Measurements from ENCODE around the gene TRPM6. TPM values are rescaled to one million over a fixed set of nuclear protein-coding genes. Genes with fewer than 3 reads are reported as not detected.
A peak's percentile ranks its signal among the peaks of the same experiment; 100 is the strongest.

TRPM6 gene
- total and polyA plus RNA-seq, 4 donors, result 0.13 to 3.6 (median 1.5) TPM

- ATAC-seq (ENCODE audit: low FRiP score), result no peak
- no peak for DNase-seq
- no peaks in the 10 kb centered on the region for H3K36me3 ChIP-seq (ENCODE audit: control insufficient read depth in 1 of 2, insufficient read depth in 2 of 2, low read length in 1 of 2)
- H3K4me3 ChIP-seq (ENCODE audit: low read length in 2 of 2), result no peak overlapping the region
- no peaks in the 10 kb centered on the region for H3K9me3 ChIP-seq (ENCODE audit: control insufficient read depth, low read length)
- 56 to 67% methylated on average over 7 of the region's 7 CpGs for WGBS, 2 donors
- intact Hi-C loops (cut with DNase I), result no loop called here
- H3K4me1 ChIP-seq (ENCODE audit: control insufficient read depth in 1 of 2, insufficient read depth in 2 of 2, low read length in 2 of 2), result no peaks in the 10 kb centered on the region
- no peak overlapping the region for H3K27ac ChIP-seq (ENCODE audit: low read depth in 1 of 2, low read length in 2 of 2)
- H3K27me3 ChIP-seq (ENCODE audit: control insufficient read depth in 1 of 2, insufficient read depth in 2 of 2, low read length in 1 of 2), result no peaks in the 10 kb centered on the region
Observed at GRCh38 chr9:74728176-74728575, 159.5 kb downstream of the TRPM6 start.

- no peak for DNase-seq
- Histone ChIP-seq H3K36me3 (ENCODE audit: control insufficient read depth in 1 of 2, insufficient read depth in 2 of 2, low read length in 1 of 2) (no peaks in the 10 kb centered on the region), H3K9me3 (ENCODE audit: control insufficient read depth, low read length) (no peaks in the 10 kb centered on the region), H3K27me3 (ENCODE audit: control insufficient read depth in 1 of 2, insufficient read depth in 2 of 2, low read length in 1 of 2) (no peaks in the 10 kb centered on the region), H3K27ac (ENCODE audit: low read depth in 1 of 2, low read length in 2 of 2) (no peak overlapping the region), H3K4me1 (ENCODE audit: control insufficient read depth in 1 of 2, insufficient read depth in 2 of 2, low read length in 2 of 2) (no peaks in the 10 kb centered on the region), H3K4me3 (ENCODE audit: low read length in 2 of 2) (no peak overlapping the region)
- intact Hi-C loops (cut with DNase I), result no loop called here
- ATAC-seq (ENCODE audit: low FRiP score), result no peak
- WGBS, 2 donors, result 92 to 96% methylated on average over 3 of the region's 3 CpGs
Observed at GRCh38 chr9:74726581-74726980, 161.1 kb downstream of the TRPM6 start.

- no peaks in the 10 kb centered on the region for H3K36me3 ChIP-seq (ENCODE audit: control insufficient read depth in 1 of 2, insufficient read depth in 2 of 2, low read length in 1 of 2)
- no peaks in the 10 kb centered on the region for H3K27me3 ChIP-seq (ENCODE audit: control insufficient read depth in 1 of 2, insufficient read depth in 2 of 2, low read length in 1 of 2)
- H3K4me1 ChIP-seq (ENCODE audit: control insufficient read depth in 1 of 2, insufficient read depth in 2 of 2, low read length in 2 of 2), result no peaks in the 10 kb centered on the region
- no peak overlapping the region for H3K27ac ChIP-seq (ENCODE audit: low read depth in 1 of 2, low read length in 2 of 2)
- ATAC-seq (ENCODE audit: low FRiP score) (no peak), DNase-seq (no peak)
- intact Hi-C loops (cut with DNase I), result no loop called here
- H3K4me3 ChIP-seq (ENCODE audit: low read length in 2 of 2), result no peak overlapping the region
- no peaks in the 10 kb centered on the region for H3K9me3 ChIP-seq (ENCODE audit: control insufficient read depth, low read length)
- 64 to 74% methylated on average over 5 of the region's 5 CpGs for WGBS, 2 donors
Observed at GRCh38 chr9:74724317-74724716, 163.4 kb downstream of the TRPM6 start.

DNA sequence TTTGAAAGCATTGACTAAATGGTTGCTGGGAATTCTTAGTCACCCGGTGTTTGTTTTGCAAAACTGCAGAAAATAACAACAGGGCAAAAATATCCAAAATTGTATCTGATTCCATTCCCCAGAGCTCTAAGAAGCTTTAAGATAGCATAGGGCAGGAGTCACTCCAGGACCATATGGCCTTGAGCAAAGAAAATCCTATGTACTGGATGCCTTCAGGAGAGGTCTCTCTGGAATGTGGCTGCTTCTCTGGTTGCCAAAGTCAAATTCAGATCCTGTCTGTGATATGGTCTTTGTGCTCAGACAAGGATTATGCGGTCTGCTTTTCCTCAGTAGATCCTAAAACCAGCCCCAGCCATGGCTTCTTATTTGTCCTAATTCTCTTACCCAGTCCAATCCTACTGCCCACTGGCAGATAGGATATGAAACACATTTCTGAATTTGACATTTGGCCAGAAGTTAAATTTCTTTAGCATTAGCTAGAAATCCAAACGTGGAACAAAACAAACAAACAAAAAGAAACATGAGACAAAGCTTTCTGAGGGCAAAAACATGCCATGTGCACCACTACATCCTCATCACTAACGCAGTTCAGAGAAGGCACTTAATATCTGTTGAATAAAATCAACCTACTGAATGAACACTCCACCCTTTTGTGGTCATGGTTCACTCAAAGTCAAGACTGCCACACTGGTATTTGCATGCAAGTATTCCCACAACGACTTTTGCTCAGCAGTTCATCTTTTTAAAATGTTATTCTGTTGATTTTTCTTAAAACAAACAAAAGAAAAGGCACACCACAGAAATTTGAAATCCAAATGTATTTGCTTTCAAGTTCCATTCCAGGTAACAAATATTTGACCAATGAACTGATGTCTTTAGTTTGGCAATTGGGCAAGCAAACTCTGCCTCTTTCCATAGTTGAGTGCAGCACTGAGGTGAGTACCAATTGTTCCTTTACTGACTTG lies 165.7 kb downstream of the TRPM6 start:
- WGBS, 2 donors, result 44 to 50% methylated on average over 5 of the region's 5 CpGs
- Histone ChIP-seq H3K4me3 (ENCODE audit: low read length in 2 of 2) (no peak overlapping the region), H3K27ac (ENCODE audit: low read depth in 1 of 2, low read length in 2 of 2) (peak overlapping the region in 1 of 2 donors; percentile 3), H3K36me3 (ENCODE audit: control insufficient read depth in 1 of 2, insufficient read depth in 2 of 2, low read length in 1 of 2) (no peaks in the 10 kb centered on the region), H3K9me3 (ENCODE audit: control insufficient read depth, low read length) (no peaks in the 10 kb centered on the region), H3K4me1 (ENCODE audit: control insufficient read depth in 1 of 2, insufficient read depth in 2 of 2, low read length in 2 of 2) (no peaks in the 10 kb centered on the region), H3K27me3 (ENCODE audit: control insufficient read depth in 1 of 2, insufficient read depth in 2 of 2, low read length in 1 of 2) (no peaks in the 10 kb centered on the region)
- no peak for DNase-seq
- ATAC-seq (ENCODE audit: low FRiP score), result no peak
- intact Hi-C loops (cut with DNase I), result no loop called here

GRCh38 chr9:74719306-74719705 lies 168.4 kb downstream of the TRPM6 start:
- WGBS, 2 donors, result 59 to 83% methylated on average over 1 of the region's 1 CpG
- no peak for DNase-seq

GRCh38 chr9:74718709-74719108 lies 169.0 kb downstream of the TRPM6 start:
- intact Hi-C loops (cut with DNase I), result no loop called here
- Histone ChIP-seq H3K4me3 (ENCODE audit: low read length in 2 of 2) (no peak overlapping the region), H3K36me3 (ENCODE audit: control insufficient read depth in 1 of 2, insufficient read depth in 2 of 2, low read length in 1 of 2) (no peaks in the 10 kb centered on the region), H3K9me3 (ENCODE audit: control insufficient read depth, low read length) (no peaks in the 10 kb centered on the region), H3K27ac (ENCODE audit: low read depth in 1 of 2, low read length in 2 of 2) (no peak overlapping the region), H3K4me1 (ENCODE audit: control insufficient read depth in 1 of 2, insufficient read depth in 2 of 2, low read length in 2 of 2) (no peaks in the 10 kb centered on the region), H3K27me3 (ENCODE audit: control insufficient read depth in 1 of 2, insufficient read depth in 2 of 2, low read length in 1 of 2) (no peaks in the 10 kb centered on the region)
- DNase-seq, result no peak
- WGBS, 2 donors, result 96 to 99% methylated on average over 2 of the region's 2 CpGs
- no peak for ATAC-seq (ENCODE audit: low FRiP score)

More at GRCh38 chr9:74719306-74719705, 168.4 kb downstream of the TRPM6 start:
- H3K4me1 ChIP-seq (ENCODE audit: control insufficient read depth in 1 of 2, insufficient read depth in 2 of 2, low read length in 2 of 2), result no peaks in the 10 kb centered on the region
- no peak overlapping the region for H3K27ac ChIP-seq (ENCODE audit: low read depth in 1 of 2, low read length in 2 of 2)
- H3K4me3 ChIP-seq (ENCODE audit: low read length in 2 of 2), result no peak overlapping the region
- intact Hi-C loops (cut with DNase I), result no loop called here
- ATAC-seq (ENCODE audit: low FRiP score), result no peak
- H3K27me3 ChIP-seq (ENCODE audit: control insufficient read depth in 1 of 2, insufficient read depth in 2 of 2, low read length in 1 of 2), result no peaks in the 10 kb centered on the region
- no peaks in the 10 kb centered on the region for H3K9me3 ChIP-seq (ENCODE audit: control insufficient read depth, low read length)
- H3K36me3 ChIP-seq (ENCODE audit: control insufficient read depth in 1 of 2, insufficient read depth in 2 of 2, low read length in 1 of 2), result no peaks in the 10 kb centered on the region

DNA sequence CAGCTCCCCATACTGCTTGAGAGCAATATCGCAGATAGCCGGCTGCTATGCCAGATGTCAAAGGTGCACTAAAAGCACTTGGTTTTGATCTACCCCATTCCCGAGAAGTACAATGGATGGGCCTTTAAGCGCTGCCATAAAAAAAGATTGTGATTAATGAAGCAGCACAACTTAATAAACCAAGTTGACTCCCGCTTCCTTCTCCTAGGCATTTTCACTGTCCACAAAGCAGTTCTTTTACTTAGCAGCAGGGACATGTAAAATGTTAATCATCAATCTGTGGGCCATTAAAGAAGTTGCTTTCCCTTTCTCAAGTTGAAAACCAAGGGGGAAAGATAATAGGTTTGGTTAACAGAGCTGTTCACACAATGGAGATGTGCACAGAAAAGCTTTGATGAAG lies 176.4 kb downstream of the TRPM6 start:
- no peak overlapping the region for H3K4me3 ChIP-seq (ENCODE audit: low read length in 2 of 2)
- ATAC-seq (ENCODE audit: low FRiP score) (no peak), DNase-seq (no peak)
- 65 to 75% methylated on average over 5 of the region's 5 CpGs for WGBS, 2 donors
- H3K27me3 ChIP-seq (ENCODE audit: control insufficient read depth in 1 of 2, insufficient read depth in 2 of 2, low read length in 1 of 2), result no peaks in the 10 kb centered on the region
- peaks cover 2% of the 10 kb centered on the region for H3K9me3 ChIP-seq (ENCODE audit: control insufficient read depth, low read length)
- no peaks in the 10 kb centered on the region for H3K36me3 ChIP-seq (ENCODE audit: control insufficient read depth in 1 of 2, insufficient read depth in 2 of 2, low read length in 1 of 2)
- no peak overlapping the region for H3K27ac ChIP-seq (ENCODE audit: low read depth in 1 of 2, low read length in 2 of 2)
- intact Hi-C loops (cut with DNase I), result no loop called here
- no peaks in the 10 kb centered on the region for H3K4me1 ChIP-seq (ENCODE audit: control insufficient read depth in 1 of 2, insufficient read depth in 2 of 2, low read length in 2 of 2)

DNA sequence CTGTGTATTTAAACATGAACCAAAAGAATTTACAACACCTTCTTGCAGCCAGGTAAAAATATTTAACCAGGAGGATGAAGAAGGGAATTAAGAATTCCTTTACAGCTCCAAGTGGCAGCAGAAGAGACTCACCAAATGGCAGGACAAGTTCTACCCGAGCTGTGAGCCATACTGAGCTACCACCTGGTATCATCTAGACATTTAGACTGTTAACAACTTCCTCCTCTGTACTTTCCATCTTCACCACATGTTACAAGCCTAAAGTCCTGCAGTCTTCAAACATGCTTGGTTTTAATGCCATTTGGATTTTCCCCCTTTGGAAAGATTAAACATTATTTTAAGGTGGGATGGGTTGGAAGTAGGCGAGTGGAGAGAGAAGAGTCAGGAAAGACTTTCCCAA lies 190.2 kb downstream of the TRPM6 start:
- Histone ChIP-seq H3K27me3 (ENCODE audit: control insufficient read depth in 1 of 2, insufficient read depth in 2 of 2, low read length in 1 of 2) (no peaks in the 10 kb centered on the region), H3K27ac (ENCODE audit: low read depth in 1 of 2, low read length in 2 of 2) (no peak overlapping the region), H3K4me1 (ENCODE audit: control insufficient read depth in 1 of 2, insufficient read depth in 2 of 2, low read length in 2 of 2) (no peaks in the 10 kb centered on the region), H3K4me3 (ENCODE audit: low read length in 2 of 2) (no peak overlapping the region), H3K9me3 (ENCODE audit: control insufficient read depth, low read length) (no peaks in the 10 kb centered on the region), H3K36me3 (ENCODE audit: control insufficient read depth in 1 of 2, insufficient read depth in 2 of 2, low read length in 1 of 2) (no peaks in the 10 kb centered on the region)
- DNase-seq (no peak), ATAC-seq (ENCODE audit: low FRiP score) (no peak)
- 54 to 55% methylated on average over 2 of the region's 2 CpGs for WGBS, 2 donors
- intact Hi-C loops (cut with DNase I), result no loop called here

DNA sequence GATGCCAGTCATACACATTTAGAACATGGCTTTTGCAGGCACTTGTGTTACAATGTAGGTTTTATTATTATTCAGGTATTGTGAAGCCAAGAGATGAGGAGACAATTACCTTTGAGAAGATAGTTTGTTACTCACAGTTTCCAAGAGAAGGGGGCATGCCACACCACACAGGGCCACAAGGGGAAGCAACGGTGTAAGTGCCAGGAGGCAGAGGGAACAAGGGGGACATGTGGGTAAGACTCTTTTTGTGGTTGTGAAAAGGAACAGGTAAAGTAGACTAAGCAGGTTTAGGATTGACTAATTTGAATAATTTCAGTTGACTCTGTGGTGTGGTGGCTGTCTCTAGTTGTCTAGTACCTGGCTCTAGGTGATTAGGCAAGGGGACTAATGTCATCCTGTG lies 191.2 kb downstream of the TRPM6 start:
- Histone ChIP-seq H3K27ac (ENCODE audit: low read depth in 1 of 2, low read length in 2 of 2) (no peak overlapping the region), H3K4me1 (ENCODE audit: control insufficient read depth in 1 of 2, insufficient read depth in 2 of 2, low read length in 2 of 2) (no peaks in the 10 kb centered on the region), H3K9me3 (ENCODE audit: control insufficient read depth, low read length) (no peaks in the 10 kb centered on the region), H3K4me3 (ENCODE audit: low read length in 2 of 2) (no peak overlapping the region), H3K27me3 (ENCODE audit: control insufficient read depth in 1 of 2, insufficient read depth in 2 of 2, low read length in 1 of 2) (no peaks in the 10 kb centered on the region), H3K36me3 (ENCODE audit: control insufficient read depth in 1 of 2, insufficient read depth in 2 of 2, low read length in 1 of 2) (no peaks in the 10 kb centered on the region)
- no peak for DNase-seq
- ATAC-seq (ENCODE audit: low FRiP score), result no peak
- WGBS, 2 donors, result 62 to 75% methylated on average over 1 of the region's 1 CpG
- intact Hi-C loops (cut with DNase I), result no loop called here
